ENCODE results near the gene PLPP3. TPM values are rescaled to one million over a fixed set of nuclear protein-coding genes. Genes with fewer than 3 reads are reported as not detected.

PLPP3 gene
- total and polyA plus RNA-seq, 12 donors: 16.2 to 136 (median 77.8) TPM

DNA sequence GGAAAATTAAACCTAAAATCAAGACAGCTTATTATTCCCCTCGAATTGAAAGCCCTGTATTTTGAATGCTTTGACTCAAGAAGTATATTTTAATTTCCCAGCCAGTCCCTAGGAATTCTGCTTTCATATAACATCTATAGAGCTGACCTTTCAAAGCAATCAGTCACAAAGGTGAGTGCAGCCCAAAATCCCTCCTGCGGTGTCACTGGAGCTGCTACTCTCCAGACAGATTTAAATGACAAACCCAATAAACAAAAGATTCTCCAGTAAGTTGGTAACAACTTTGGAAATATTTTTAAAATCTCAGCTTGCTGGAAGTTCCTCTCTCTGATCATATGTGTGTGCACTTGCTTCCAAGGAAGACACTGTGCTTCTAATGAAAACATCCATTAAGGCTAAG lies 14.7 kb downstream of the PLPP3 start:
- 66 to 76% methylated on average over 2 of the region's 2 CpGs for WGBS, 2 donors

DNA sequence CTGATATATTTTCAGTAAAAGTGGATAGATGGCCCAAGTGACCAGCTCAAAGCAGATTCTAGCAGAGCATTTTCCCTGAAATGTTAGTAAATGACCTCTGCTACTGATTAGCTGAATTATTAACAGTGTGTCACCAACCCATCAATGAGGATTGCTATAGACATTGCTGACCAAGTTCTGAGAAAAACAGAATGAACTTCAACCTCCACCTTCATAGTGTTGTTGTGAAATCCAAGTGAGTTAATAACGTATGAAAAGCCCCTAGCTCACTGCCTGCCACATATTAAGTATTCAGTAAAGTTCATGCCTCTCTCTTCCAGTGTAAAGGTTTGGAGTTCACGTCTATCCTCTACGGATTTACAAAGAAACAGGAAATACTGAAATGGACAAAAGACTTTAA lies 15.8 kb downstream of the PLPP3 start:
- Histone ChIP-seq H3K36me3 (peaks cover 0 to 3% (median 0%) of the 10 kb centered on the region in 9 donors), H3K4me1 (peaks cover 29 to 95% (median 83%) of the 10 kb centered on the region in 9 donors), H3K4me3 (no peak overlapping the region), H3K9me3 (no peaks in the 10 kb centered on the region), H3K27me3 (no peaks in the 10 kb centered on the region), H3K27ac (peak overlapping the region in 4 of 10 donors; percentile 28 to 74 (median 53))
- ATAC-seq (no peak), DNase-seq (no peak)
- intact Hi-C loops (cut with DNase I): loop anchor here in 1 of 10 donors (5.0 kb wide), 1 partner anchor 41 kb away; no protein-coding TSS in a partner anchor
- 50 to 63% methylated on average over 3 of the region's 3 CpGs for WGBS, 2 donors
- TF ChIP-seq, protein P1, sequence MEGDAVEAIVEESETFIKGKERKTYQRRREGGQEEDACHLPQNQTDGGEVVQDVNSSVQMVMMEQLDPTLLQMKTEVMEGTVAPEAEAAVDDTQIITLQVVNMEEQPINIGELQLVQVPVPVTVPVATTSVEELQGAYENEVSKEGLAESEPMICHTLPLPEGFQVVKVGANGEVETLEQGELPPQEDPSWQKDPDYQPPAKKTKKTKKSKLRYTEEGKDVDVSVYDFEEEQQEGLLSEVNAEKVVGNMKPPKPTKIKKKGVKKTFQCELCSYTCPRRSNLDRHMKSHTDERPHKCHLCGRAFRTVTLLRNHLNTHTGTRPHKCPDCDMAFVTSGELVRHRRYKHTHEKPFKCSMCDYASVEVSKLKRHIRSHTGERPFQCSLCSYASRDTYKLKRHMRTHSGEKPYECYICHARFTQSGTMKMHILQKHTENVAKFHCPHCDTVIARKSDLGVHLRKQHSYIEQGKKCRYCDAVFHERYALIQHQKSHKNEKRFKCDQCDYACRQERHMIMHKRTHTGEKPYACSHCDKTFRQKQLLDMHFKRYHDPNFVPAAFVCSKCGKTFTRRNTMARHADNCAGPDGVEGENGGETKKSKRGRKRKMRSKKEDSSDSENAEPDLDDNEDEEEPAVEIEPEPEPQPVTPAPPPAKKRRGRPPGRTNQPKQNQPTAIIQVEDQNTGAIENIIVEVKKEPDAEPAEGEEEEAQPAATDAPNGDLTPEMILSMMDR (IDR thresholded peaks at IDR 0.05): no peak

More for the DNA sequence above, 14.7 kb downstream of the PLPP3 start:
- H3K27me3 ChIP-seq: no peaks in the 10 kb centered on the region
- no peak for ATAC-seq
- peak overlapping the region in 8 of 10 donors; percentile 1 to 74 (median 46) for H3K27ac ChIP-seq
- intact Hi-C loops (cut with DNase I): loop anchor here in 2 of 10 donors (5.0 kb wide), 2 partner anchors 32 to 42 kb away; no protein-coding TSS in a partner anchor
- H3K4me1 ChIP-seq: peaks cover 29 to 100% (median 86%) of the 10 kb centered on the region in 9 donors
- H3K9me3 ChIP-seq: no peaks in the 10 kb centered on the region
- peaks cover 0 to 3% (median 0%) of the 10 kb centered on the region in 9 donors for H3K36me3 ChIP-seq
- TF ChIP-seq, protein P1 (IDR thresholded peaks at IDR 0.05): no peak
- no peak overlapping the region for H3K4me3 ChIP-seq
- DNase-seq: no peak

DNA sequence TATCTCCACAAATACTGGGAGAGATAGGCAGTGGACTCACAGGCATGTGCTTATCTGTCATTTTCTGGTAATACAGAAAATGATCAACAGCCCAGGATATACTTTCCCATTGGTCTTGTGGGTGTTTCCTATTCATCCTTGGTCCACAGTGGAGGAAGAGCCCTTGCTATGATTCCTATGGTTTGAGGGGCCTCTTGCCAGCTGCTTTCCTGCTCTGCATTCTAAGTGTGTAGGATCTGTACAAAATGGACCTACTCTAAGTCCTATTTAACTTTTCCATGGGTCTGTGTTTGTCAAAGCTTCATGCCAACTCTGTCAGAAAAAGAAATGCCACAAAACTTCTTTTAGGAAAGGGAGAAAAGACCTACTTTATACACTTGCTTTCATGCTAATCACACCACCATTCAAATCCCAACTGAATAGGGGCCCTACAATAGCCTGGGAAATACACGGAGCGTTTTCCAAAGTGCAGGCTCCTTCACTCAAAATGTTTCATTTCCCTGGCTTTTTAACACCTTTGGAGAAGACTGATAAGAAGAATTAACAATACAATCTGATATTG lies 16.4 kb downstream of the PLPP3 start:
- 43 to 51% methylated on average over 2 of the region's 2 CpGs for WGBS, 2 donors
- intact Hi-C loops (cut with DNase I): loop anchor here in 1 of 10 donors (5.0 kb wide), 1 partner anchor 41 kb away; no protein-coding TSS in a partner anchor
- TF ChIP-seq, protein P1 (IDR thresholded peaks at IDR 0.05): no peak
- Histone ChIP-seq H3K27ac (peak overlapping the region in 5 of 10 donors; percentile 37 to 76 (median 64)), H3K4me3 (no peak overlapping the region), H3K27me3 (no peaks in the 10 kb centered on the region), H3K9me3 (no peaks in the 10 kb centered on the region), H3K4me1 (peaks cover 29 to 95% (median 83%) of the 10 kb centered on the region in 9 donors), H3K36me3 (peaks cover 0 to 3% (median 0%) of the 10 kb centered on the region in 9 donors)
- no peak for ATAC-seq
- no peak for DNase-seq

DNA sequence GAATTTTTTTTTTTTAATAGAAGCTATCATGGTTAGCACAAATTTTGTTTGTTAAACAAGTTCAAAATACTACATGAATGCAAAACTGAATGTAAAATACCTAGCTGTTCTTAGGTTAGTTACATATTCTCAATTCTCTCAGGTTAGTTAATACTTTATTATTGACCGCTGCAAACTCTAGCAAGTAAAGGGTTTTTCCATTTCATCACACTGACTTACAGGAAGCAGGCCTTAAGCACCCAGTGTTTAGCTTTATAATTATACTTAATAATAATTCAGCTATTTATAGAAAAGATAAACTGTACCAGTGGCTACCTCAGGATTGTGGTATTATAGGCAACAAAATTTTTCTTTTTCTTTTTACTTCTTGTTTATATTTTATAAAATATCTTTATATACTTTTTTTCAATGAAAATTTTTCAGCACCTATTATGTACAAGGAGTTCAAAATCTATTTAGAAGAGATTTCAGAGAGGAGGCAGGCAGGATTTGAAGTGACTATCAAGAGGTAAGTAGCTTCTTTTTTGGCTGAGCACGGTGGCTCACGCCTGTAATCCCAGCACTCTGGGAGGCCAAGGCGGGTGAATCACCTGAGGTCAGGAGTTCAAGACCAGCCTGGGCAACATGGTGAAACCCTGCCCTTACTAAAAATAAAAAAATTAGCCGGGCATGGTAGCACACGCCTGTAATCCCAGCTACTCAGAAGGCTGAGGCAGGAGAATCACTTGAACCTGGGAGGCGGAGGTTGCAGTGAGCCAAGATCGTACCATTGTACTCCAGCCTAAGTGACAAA lies 17.9 kb downstream of the PLPP3 start:
- Histone ChIP-seq H3K27ac (peak overlapping the region in 8 of 10 donors; percentile 5 to 76 (median 44)), H3K27me3 (no peaks in the 10 kb centered on the region), H3K4me1 (peaks cover 29 to 92% (median 78%) of the 10 kb centered on the region in 9 donors), H3K9me3 (no peaks in the 10 kb centered on the region), H3K4me3 (no peak overlapping the region), H3K36me3 (peaks cover 0 to 3% (median 0%) of the 10 kb centered on the region in 9 donors)
- no peak for DNase-seq
- TF ChIP-seq, protein P1 (IDR thresholded peaks at IDR 0.05): no peak
- WGBS, 2 donors: 59 to 62% methylated on average over 8 of the region's 8 CpGs
- intact Hi-C loops (cut with DNase I): loop anchor here in 1 of 10 donors (5.0 kb wide), 1 partner anchor 39 kb away; no protein-coding TSS in a partner anchor
- ATAC-seq: peak in 6 of 8 donors; percentile 11 to 58 (median 34)
